Caco-2 (cell line): ENCODE results near the gene LRRC27. TPM values are rescaled to one million over a fixed set of nuclear protein-coding genes. Genes with fewer than 3 reads are reported as not detected.

Experiments used
- BruUV-seq: library from RNA; stranded (reverse); fragments of 400-500 nt; replicated peaks from 2 replicates; lab custom pipeline; 2021; lab: Mats Ljungman, UMichigan
- CTCF ChIA-PET: fragments of 300-600 bp; sonication (Branson Sonifier 250); formaldehyde crosslinking; loops from one replicate; lab custom pipeline; 2022; ENCODE audit warnings: antibody characterized with exemption; lab: Charles Lee
- POLR2A ChIA-PET: fragments of 300-600 bp; sonication (Branson Sonifier 250); formaldehyde crosslinking; loops from one replicate; lab custom pipeline; 2022; ENCODE audit warnings: antibody characterized with exemption; lab: Charles Lee
- DNase-seq, 2 experiments: peaks; one replicate each; pipeline versions ENCODE4 v3.0.0 to v3.0.0-alpha.2; 2020 to 2022
- H3K27me3 ChIP-seq: replicated peaks from 2 replicates; pipeline ENCODE4 v1.6.0; 2011; ENCODE audit warnings: low read length; ENCODE audit not compliant: control insufficient read depth, insufficient read depth
- H3K36me3 ChIP-seq: 2 replicates; pipeline ENCODE4 v1.5.1; 2011; ENCODE audit warnings: low read length; ENCODE audit not compliant: control insufficient read depth, insufficient read depth
- H3K4me1 ChIP-seq: fragments of 250-450 bp; sonication (Bioruptor Pico); 2 replicates; pipeline ENCODE4 v1.5.1; 2020; ENCODE audit warnings: mild to moderate bottlenecking
- H3K4me3 ChIP-seq: 2 replicates; pipeline ENCODE4 v1.5.1; 2011; ENCODE audit warnings: low read depth, mild to moderate bottlenecking, control low read depth, low read length
- H3K9me3 ChIP-seq: fragments of 250-450 bp; sonication (Bioruptor Pico); 2 replicates; pipeline ENCODE4 v1.5.1; 2020; ENCODE audit warnings: mild to moderate bottlenecking, moderate library complexity
- H3K27ac Mint-ChIP-seq: one replicate; pipeline ENCODE4 v1.8.0; 2022; ENCODE audit warnings: mixed read lengths; ENCODE audit not compliant: unreplicated experiment
- H3K27me3 Mint-ChIP-seq: one replicate; pipeline ENCODE4 v1.8.0; 2022; ENCODE audit warnings: mixed read lengths; ENCODE audit not compliant: insufficient read depth, unreplicated experiment
- H3K36me3 Mint-ChIP-seq: one replicate; pipeline ENCODE4 v1.8.0; 2022; ENCODE audit warnings: mild to moderate bottlenecking, mixed read lengths; ENCODE audit not compliant: insufficient read depth, unreplicated experiment
- H3K4me1 Mint-ChIP-seq: one replicate; pipeline ENCODE4 v1.8.0; 2022; ENCODE audit warnings: low read depth, mixed read lengths; ENCODE audit not compliant: unreplicated experiment
- H3K4me3 Mint-ChIP-seq: one replicate; pipeline ENCODE4 v1.8.0; 2022; ENCODE audit warnings: mild to moderate bottlenecking, moderate library complexity, mixed read lengths; ENCODE audit not compliant: unreplicated experiment
- H3K9me3 Mint-ChIP-seq: one replicate; pipeline ENCODE4 v1.8.0; 2022; ENCODE audit warnings: mixed read lengths; ENCODE audit not compliant: unreplicated experiment
- intact Hi-C: fragments of 100-400 bp; cut with micrococcal nuclease; formaldehyde crosslinking; loops from one replicate; pipeline ENCODE4 v1.10.0; 2022; ENCODE audit not compliant: unreplicated experiment
- total RNA-seq: library from RNA; stranded (reverse); gene quantifications from 2 replicates; pipeline ENCODE4 v1.2.3, GENCODE V29; 2022
- TF ChIP-seq, protein P1 (sequence below), 2 experiments: fragments of 200-600 bp in 1 of 2; IDR thresholded peaks; 1 replicate in 1 of 2; 2 replicates in 1 of 2; pipeline versions ENCODE4 v1.5.1 to v1.8.0; 2011 to 2022; ENCODE audit warnings: antibody characterized with exemption in 1 of 2, control low read depth in 1 of 2, inconsistent platforms in 1 of 2, low read depth in 1 of 2, low read length in 1 of 2, mild to moderate bottlenecking in 1 of 2, moderate library complexity in 1 of 2; ENCODE audit not compliant: insufficient read depth in 1 of 2, severe bottlenecking in 1 of 2, unreplicated experiment in 1 of 2

LRRC27 gene
- total RNA-seq, 1 experiment from 2014 or later: 11.7 TPM

DNA sequence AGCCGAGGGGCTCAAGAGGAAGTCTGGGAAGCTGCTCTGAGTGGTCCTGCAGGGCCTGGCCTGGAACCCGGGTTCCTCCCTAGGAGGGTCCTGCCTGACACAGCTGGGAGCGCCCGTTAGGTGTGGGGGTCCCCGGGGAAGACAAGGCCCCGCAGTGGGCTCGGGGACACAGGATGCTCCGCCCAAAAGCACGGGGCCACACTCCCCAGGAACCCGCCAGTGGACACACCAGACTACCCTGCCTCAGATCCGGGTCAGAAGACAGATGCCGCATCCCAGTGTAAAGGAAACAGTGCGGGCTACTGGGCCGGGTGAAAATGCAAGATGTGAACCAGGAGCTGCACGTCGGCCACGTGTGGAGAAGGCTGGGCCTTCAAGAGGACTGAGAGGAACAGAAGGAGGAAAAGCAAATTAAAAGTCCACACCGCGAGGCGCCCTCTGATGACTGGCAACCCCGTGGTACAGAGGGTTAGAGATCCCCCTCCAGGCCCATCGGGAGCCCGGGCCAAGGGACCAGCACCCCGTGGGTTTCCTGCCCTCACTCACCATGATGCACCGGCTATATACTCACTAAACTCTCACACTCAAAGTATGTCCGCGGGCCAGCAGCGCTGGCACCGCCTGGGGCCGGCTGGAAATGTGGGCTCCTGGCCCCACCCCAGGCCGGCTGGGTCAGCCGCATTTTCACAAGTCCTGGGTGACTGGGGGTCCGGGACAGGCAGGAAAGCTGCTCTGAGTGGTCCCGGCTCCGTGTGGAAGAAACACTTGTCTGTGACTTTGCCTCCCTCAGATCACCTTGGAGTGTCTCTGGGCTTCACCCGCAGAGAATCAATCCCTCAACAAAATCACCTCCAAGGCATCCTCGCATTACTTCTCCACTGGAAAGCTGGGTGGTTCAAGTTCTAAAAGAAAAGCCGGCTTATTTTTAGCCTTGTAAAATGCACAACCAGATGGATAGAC, 30.3 kb upstream of the LRRC27 start:
- TF ChIP-seq, protein P1, sequence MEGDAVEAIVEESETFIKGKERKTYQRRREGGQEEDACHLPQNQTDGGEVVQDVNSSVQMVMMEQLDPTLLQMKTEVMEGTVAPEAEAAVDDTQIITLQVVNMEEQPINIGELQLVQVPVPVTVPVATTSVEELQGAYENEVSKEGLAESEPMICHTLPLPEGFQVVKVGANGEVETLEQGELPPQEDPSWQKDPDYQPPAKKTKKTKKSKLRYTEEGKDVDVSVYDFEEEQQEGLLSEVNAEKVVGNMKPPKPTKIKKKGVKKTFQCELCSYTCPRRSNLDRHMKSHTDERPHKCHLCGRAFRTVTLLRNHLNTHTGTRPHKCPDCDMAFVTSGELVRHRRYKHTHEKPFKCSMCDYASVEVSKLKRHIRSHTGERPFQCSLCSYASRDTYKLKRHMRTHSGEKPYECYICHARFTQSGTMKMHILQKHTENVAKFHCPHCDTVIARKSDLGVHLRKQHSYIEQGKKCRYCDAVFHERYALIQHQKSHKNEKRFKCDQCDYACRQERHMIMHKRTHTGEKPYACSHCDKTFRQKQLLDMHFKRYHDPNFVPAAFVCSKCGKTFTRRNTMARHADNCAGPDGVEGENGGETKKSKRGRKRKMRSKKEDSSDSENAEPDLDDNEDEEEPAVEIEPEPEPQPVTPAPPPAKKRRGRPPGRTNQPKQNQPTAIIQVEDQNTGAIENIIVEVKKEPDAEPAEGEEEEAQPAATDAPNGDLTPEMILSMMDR (IDR thresholded peaks at IDR 0.05; ENCODE audit: insufficient read depth in 1 of 2, low read depth in 1 of 2, low read length in 1 of 2, severe bottlenecking in 1 of 2, unreplicated experiment in 1 of 2): no peak
- intact Hi-C loops: no loop called here
- Histone ChIP-seq H3K27me3 (no peaks in the 10 kb centered on the region), H3K36me3 (no peaks in the 10 kb centered on the region), H3K4me3 (no peak overlapping the region), H3K4me1 (no peaks in the 10 kb centered on the region), H3K9me3 (no peaks in the 10 kb centered on the region)
- ChIA-PET POLR2A (no interaction called here), CTCF (no interaction called here)
- H3K36me3 Mint-ChIP-seq: peaks cover 1% of the 10 kb centered on the region
- H3K4me3 Mint-ChIP-seq: no peak overlapping the region
- no peak for DNase-seq
- H3K9me3 Mint-ChIP-seq: no peaks in the 10 kb centered on the region
- no TSS peak for BruUV-seq
- peaks cover 2% of the 10 kb centered on the region for H3K27me3 Mint-ChIP-seq
- H3K4me1 Mint-ChIP-seq: peaks cover 2% of the 10 kb centered on the region
- H3K27ac Mint-ChIP-seq: no peak overlapping the region

DNA sequence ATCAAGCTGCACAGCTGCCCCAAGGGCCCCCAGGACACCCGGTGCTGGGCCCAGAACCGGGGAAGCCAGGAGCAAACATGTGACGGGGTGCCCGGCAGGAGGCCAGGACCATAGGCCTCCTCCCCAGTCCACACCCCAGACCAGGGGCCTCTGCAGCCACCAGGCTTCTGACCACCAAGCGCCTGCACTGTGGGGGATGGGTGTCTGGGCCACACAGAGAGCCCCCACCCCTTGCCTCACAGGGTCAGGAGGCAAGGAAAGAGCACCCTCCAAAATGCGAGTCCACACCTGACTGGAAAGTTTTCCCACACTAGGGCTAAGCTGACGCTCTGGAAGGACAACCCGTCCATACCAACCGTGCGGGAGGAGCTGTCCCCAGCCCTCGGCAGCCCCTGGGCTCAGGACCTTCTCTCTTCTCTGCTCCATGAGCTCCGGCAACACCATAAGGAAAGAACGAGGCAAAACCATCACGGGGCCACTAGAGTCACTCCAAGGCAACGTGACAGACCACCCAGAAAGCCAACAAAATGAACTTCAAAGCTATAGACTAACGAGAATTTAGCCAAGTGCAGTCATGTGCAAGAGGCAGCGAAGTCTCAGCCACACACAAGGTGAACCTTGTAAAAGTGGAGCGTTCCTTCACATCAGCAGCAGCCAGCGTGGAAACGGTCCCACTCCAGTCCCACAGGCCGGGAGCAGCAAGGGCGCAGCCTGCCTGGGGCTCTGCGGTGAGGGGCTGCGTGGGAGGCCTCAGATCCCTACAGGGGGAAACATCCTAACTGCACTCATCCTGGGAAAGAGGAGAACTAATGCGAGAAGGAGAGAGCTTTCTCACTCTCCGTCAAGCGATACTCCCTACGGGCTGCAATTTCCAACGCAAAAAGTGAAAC, 29.3 kb upstream of the LRRC27 start:
- intact Hi-C loops: no loop called here
- no peaks in the 10 kb centered on the region for H3K27me3 ChIP-seq
- H3K36me3 Mint-ChIP-seq: peaks cover 6% of the 10 kb centered on the region
- H3K36me3 ChIP-seq: no peaks in the 10 kb centered on the region
- H3K4me1 Mint-ChIP-seq: peaks cover 6% of the 10 kb centered on the region
- H3K9me3 Mint-ChIP-seq: no peaks in the 10 kb centered on the region
- H3K4me3 Mint-ChIP-seq: no peak overlapping the region
- H3K4me1 ChIP-seq: no peaks in the 10 kb centered on the region
- ChIA-PET CTCF (interaction anchor here (1.1 kb wide), 1 partner anchor 159 kb away, joined by 3 read pairs; no protein-coding TSS in a partner anchor), POLR2A (no interaction called here)
- no peak overlapping the region for H3K27ac Mint-ChIP-seq
- H3K27me3 Mint-ChIP-seq: peaks cover 4% of the 10 kb centered on the region
- DNase-seq: peak in 1 of 2 experiments; percentile 23
- no peaks in the 10 kb centered on the region for H3K9me3 ChIP-seq
- no peak overlapping the region for H3K4me3 ChIP-seq
- TF ChIP-seq, protein P1 (IDR thresholded peaks at IDR 0.05; ENCODE audit: insufficient read depth in 1 of 2, low read depth in 1 of 2, low read length in 1 of 2, severe bottlenecking in 1 of 2, unreplicated experiment in 1 of 2): no peak
- BruUV-seq: no TSS peak
